ENCODE measurements around the gene IGFL2.

GRCh38 chr19:46191356-46191755, 43.3 kb downstream of the IGFL2 start:
- TF ChIP-seq ESRRA (IDR thresholded peaks at IDR 0.05; ENCODE audit: low read length): no peak
- TF ChIP-seq POLR2A (IDR thresholded peaks at IDR 0.05; ENCODE audit: low read depth, low read length): no peak
- TF ChIP-seq SIN3A (IDR thresholded peaks at IDR 0.05; ENCODE audit: low read depth, low read length): no peak
- no peak for TF ChIP-seq CTCF (IDR thresholded peaks at IDR 0.05 in 2 of 3, conservative IDR thresholded peaks at IDR 0.05 in 1 of 3; ENCODE audit: control insufficient read depth in 2 of 3, extremely low read depth in 1 of 3, insufficient read depth in 1 of 3, low read depth in 3 of 3, low read length in 3 of 3)
- no peak for TF ChIP-seq PML (IDR thresholded peaks at IDR 0.05; ENCODE audit: low read length)
- no peak for TF ChIP-seq BCL3 (IDR thresholded peaks at IDR 0.05; ENCODE audit: borderline replicate concordance, insufficient read depth, low read depth, low read length, poor library complexity, severe bottlenecking)
- TF ChIP-seq NFIC (IDR thresholded peaks at IDR 0.05; ENCODE audit: low read depth, low read length): no peak
- TF ChIP-seq USF2 (IDR thresholded peaks at IDR 0.05; ENCODE audit: borderline replicate concordance, low read depth, low read length): no peak
- TF ChIP-seq EZH2 (IDR thresholded peaks at IDR 0.05; ENCODE audit: borderline replicate concordance, control insufficient read depth, low read depth, low read length): no peak
- TF ChIP-seq ATF7 (IDR thresholded peaks at IDR 0.05; ENCODE audit: low read depth): no peak
- TF ChIP-seq PAX5 (IDR thresholded peaks at IDR 0.05; ENCODE audit: borderline replicate concordance, low read depth, low read length): no peak
